ENCODE measurements around the gene PRAC2.

DNA sequence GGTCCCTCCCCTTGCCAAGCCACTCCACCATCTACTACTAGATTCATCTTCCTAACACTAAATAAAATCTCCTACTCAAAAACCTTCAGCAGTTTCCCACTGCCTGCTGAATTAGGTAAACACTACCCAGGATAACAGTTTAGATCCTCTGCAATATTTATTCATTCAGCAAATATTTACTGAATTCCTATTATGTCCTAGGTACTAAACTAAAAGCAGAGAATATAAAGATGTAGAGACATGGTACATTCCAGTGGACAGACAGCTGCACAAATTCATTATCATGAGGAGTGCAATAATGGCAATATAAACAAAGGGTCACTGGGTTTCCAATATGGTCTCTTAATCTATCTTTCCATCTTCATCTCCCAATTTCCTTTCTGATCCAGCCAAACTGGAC is 36.3 kb downstream of the PRAC2 start:
- TF ChIP-seq, protein P1, sequence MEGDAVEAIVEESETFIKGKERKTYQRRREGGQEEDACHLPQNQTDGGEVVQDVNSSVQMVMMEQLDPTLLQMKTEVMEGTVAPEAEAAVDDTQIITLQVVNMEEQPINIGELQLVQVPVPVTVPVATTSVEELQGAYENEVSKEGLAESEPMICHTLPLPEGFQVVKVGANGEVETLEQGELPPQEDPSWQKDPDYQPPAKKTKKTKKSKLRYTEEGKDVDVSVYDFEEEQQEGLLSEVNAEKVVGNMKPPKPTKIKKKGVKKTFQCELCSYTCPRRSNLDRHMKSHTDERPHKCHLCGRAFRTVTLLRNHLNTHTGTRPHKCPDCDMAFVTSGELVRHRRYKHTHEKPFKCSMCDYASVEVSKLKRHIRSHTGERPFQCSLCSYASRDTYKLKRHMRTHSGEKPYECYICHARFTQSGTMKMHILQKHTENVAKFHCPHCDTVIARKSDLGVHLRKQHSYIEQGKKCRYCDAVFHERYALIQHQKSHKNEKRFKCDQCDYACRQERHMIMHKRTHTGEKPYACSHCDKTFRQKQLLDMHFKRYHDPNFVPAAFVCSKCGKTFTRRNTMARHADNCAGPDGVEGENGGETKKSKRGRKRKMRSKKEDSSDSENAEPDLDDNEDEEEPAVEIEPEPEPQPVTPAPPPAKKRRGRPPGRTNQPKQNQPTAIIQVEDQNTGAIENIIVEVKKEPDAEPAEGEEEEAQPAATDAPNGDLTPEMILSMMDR (conservative IDR thresholded peaks at IDR 0.05 in 1 of 2, IDR thresholded peaks at IDR 0.05 in 1 of 2; ENCODE audit: low read depth in 1 of 2, low read length in 2 of 2) = no peak
- no peak for TF ChIP-seq EZH2 (IDR thresholded peaks at IDR 0.05; ENCODE audit: low read length, missing control alignments)

Data from fibroblast of lung (primary cell).